K562 (cell line): ENCODE data around the gene PRDX2. TPM values are rescaled to one million over a fixed set of nuclear protein-coding genes. Genes with fewer than 3 reads are reported as not detected.

Experiments
- CBFA2T2 ChIP-seq: fragments of 450-650 bp; conservative IDR thresholded peaks from 2 replicates; pipeline ENCODE4 v1.6.1; 2017; ENCODE audit warnings: mild to moderate bottlenecking
- CBFB ChIP-seq: sonication (generic); formaldehyde crosslinking; IDR thresholded peaks from 2 replicates; pipeline ENCODE4 v1.4.0; 2020; ENCODE audit warnings: mild to moderate bottlenecking, missing genetic modification reagents
- CHD2 ChIP-seq: IDR thresholded peaks from 2 replicates; pipeline ENCODE4 v1.6.1; 2011; ENCODE audit warnings: low read depth, low read length
- CREB1 ChIP-seq, 2 experiments: sonication (generic) in 1 of 2; formaldehyde crosslinking in 1 of 2; IDR thresholded peaks; 2 replicates each; pipeline versions ENCODE4 v1.6.1 to v1.8.0; 2012 to 2022; ENCODE audit warnings: inconsistent platforms in 1 of 2, mild to moderate bottlenecking in 1 of 2, missing genetic modification reagents in 1 of 2, moderate library complexity in 1 of 2
- CREBBP ChIP-seq: IDR thresholded peaks from one replicate; pipeline ENCODE4 v1.6.1; 2012; ENCODE audit warnings: low read depth, mild to moderate bottlenecking, control low read depth, inconsistent platforms, low read length
- CREM ChIP-seq: IDR thresholded peaks from 2 replicates; pipeline ENCODE4 v1.6.1; 2014; ENCODE audit warnings: antibody characterized with exemption, low read depth
- FOXK1 ChIP-seq: sonication (generic); formaldehyde crosslinking; IDR thresholded peaks from 2 replicates; pipeline ENCODE4 v1.8.0; 2022; ENCODE audit warnings: missing genetic modification reagents, mild to moderate bottlenecking, borderline replicate concordance
- HNRNPLL ChIP-seq: fragments of 200-400 bp; formaldehyde crosslinking; IDR thresholded peaks from 2 replicates; pipeline ENCODE4 v1.6.1; 2017; ENCODE audit warnings: low read length, low read depth, mild to moderate bottlenecking; ENCODE audit not compliant: poor library complexity, severe bottlenecking
- MAFF ChIP-seq: IDR thresholded peaks from 2 replicates; pipeline ENCODE4 v1.6.1; 2012; ENCODE audit warnings: low read length, improper control_type of control experiment
- MCM2 ChIP-seq: fragments of 450-650 bp; IDR thresholded peaks from 2 replicates; pipeline ENCODE4 v1.6.1; 2017; ENCODE audit warnings: low read depth, mild to moderate bottlenecking
- NR2C1 ChIP-seq, 2 experiments: fragments of 450-650 bp; IDR thresholded peaks; 2 replicates each; pipeline ENCODE4 v1.6.1; 2017; ENCODE audit warnings: mild to moderate bottlenecking in 2 of 2, antibody characterized with exemption in 1 of 2, inconsistent platforms in 1 of 2, missing compliant biosample characterization in 1 of 2, missing genetic modification characterization in 1 of 2
- PRMT5 ChIP-seq: sonication (generic); formaldehyde crosslinking; IDR thresholded peaks from 2 replicates; pipeline ENCODE4 v1.5.0; 2020; ENCODE audit warnings: missing genetic modification reagents
- ZNF217 ChIP-seq: sonication (generic); formaldehyde crosslinking; IDR thresholded peaks from 2 replicates; pipeline ENCODE4 v1.8.0; 2022; ENCODE audit warnings: mild to moderate bottlenecking, missing genetic modification reagents
- ZNF384 ChIP-seq: IDR thresholded peaks from 2 replicates; pipeline ENCODE4 v1.6.1; 2012; ENCODE audit warnings: low read depth, low read length, improper control_type of control experiment
- polyA plus RNA-seq, 8 experiments: library from polyadenylated mRNA; depleted of rRNA in 4 of 8; stranded (reverse) in 5 of 8; unstranded in 3 of 8; fragments of >200 nt; fragmentation: Nextera tagmentation in 2 of 8; fragmentation: Illumina TruSeq in 1 of 8; extraction: Ambion mirVana in 2 of 8; extraction: Trizol in 1 of 8; gene quantifications; 2 replicates each; pipeline versions ENCODE4 v1.2.1 to v1.2.3, GENCODE V29; 2011 to 2014; ENCODE audit warnings: inconsistent platforms in 1 of 8, missing spikeins in 1 of 8
- total RNA-seq, 7 experiments: library from RNA; depleted of rRNA in 6 of 7; stranded (reverse); fragments of >200 nt in 6 of 7; fragmentation: Illumina TruSeq in 2 of 7; extraction: Trizol in 2 of 7; gene quantifications; 2 replicates each; pipeline versions ENCODE4 v1.2.1 to v1.2.3, GENCODE V29; 2011 to 2021; ENCODE audit warnings: low replicate concordance in 1 of 7
- TF ChIP-seq, protein P1 (sequence below), 2 experiments: IDR thresholded peaks; 2 replicates each; pipeline ENCODE4 v1.6.1; 2011; ENCODE audit warnings: borderline replicate concordance in 1 of 2, control low read depth in 1 of 2, low read depth in 1 of 2, low read length in 1 of 2, mild to moderate bottlenecking in 1 of 2, mixed read lengths in 1 of 2, moderate library complexity in 1 of 2; ENCODE audit not compliant: insufficient read depth in 1 of 2, insufficient read length in 1 of 2, poor library complexity in 1 of 2, severe bottlenecking in 1 of 2; ENCODE audit errors: extremely low read depth in 1 of 2
- TF ChIP-seq, protein P2 (sequence below): sonication (generic); formaldehyde crosslinking; IDR thresholded peaks from 2 replicates; pipeline ENCODE4 v1.8.0; 2022; ENCODE audit warnings: missing genetic modification reagents, mild to moderate bottlenecking, moderate library complexity, borderline replicate concordance
- TF ChIP-seq, protein P3 (sequence below): fragments of 450-650 bp; formaldehyde crosslinking; IDR thresholded peaks from 2 replicates; pipeline ENCODE4 v1.4.0; 2020; ENCODE audit warnings: mild to moderate bottlenecking, moderate library complexity
- TF ChIP-seq, protein P4 (sequence below): sonication (generic); formaldehyde crosslinking; IDR thresholded peaks from 2 replicates; pipeline ENCODE4 v1.8.0; 2023; ENCODE audit warnings: mild to moderate bottlenecking, missing genetic modification reagents
- TF ChIP-seq, protein P5 (sequence below), 2 experiments: fragments of 450-650 bp; conservative IDR thresholded peaks; 2 replicates each; pipeline ENCODE4 v1.6.1; 2017; ENCODE audit warnings: mild to moderate bottlenecking in 2 of 2, moderate library complexity in 2 of 2

Gene PRDX2
- total and polyA plus RNA-seq, 9 of the 15 experiments (the other 6 are each of a cell fraction or from before 2014, with no cell fraction given), result 206 to 1,183 (median 415) TPM

DNA sequence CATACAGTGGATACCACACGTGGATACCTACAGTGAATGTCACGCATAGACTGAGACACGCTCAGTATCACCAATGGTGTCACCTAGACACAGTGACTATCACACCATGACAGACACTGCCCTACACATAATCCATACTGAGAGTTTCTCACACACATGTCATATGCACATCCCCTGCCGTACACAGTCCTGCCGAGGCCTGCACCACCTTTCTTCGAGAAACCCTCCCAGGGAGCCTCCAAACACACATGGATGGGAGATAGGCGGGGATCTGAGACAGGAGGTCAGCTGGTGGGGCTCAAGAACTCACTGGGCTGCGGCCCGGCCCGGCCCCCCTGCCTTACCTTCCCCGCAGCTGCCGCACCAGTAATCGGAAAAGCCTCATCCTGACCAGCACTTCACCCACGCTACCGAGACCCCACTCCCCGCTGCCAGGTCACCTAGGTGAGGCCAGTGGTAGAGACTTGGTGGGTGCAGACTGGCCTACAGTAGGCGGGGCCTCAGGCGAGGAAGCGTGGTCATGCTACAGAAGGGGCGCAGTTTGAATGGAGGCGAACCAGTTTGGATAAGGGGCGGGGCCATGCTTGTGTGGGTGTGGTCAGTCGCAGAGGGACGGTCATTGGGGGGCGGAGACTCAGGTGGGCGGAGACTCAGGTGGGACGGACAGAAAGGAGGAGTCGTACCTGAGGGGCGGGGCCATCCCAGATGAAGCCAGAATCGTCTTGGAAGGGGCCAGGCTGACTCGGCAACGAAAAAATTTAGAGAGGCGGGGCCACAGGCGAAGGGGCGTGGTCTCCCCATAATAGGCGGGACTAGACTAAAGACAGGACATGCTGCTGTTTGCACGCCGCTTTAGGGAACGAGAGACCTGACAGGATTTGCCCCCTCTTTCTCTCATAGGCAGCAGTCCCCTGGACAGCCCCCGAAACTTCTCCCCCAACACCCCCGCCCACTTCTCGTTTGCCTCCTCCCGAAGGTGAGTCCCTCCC, 38.8 kb upstream of the PRDX2 start (continued):
- TF ChIP-seq, protein P1, sequence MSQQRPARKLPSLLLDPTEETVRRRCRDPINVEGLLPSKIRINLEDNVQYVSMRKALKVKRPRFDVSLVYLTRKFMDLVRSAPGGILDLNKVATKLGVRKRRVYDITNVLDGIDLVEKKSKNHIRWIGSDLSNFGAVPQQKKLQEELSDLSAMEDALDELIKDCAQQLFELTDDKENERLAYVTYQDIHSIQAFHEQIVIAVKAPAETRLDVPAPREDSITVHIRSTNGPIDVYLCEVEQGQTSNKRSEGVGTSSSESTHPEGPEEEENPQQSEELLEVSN (IDR thresholded peaks at IDR 0.05; ENCODE audit: borderline replicate concordance in 1 of 2, extremely low read depth in 1 of 2, insufficient read depth in 1 of 2, insufficient read length in 1 of 2, low read depth in 1 of 2, low read length in 1 of 2, poor library complexity in 1 of 2, severe bottlenecking in 1 of 2), result peak in 1 of 2 experiments; percentile 34
- TF ChIP-seq MAFF, result no peak
- TF ChIP-seq, protein P2, sequence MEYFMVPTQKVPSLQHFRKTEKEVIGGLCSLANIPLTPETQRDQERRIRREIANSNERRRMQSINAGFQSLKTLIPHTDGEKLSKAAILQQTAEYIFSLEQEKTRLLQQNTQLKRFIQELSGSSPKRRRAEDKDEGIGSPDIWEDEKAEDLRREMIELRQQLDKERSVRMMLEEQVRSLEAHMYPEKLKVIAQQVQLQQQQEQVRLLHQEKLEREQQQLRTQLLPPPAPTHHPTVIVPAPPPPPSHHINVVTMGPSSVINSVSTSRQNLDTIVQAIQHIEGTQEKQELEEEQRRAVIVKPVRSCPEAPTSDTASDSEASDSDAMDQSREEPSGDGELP (CRISPR knock-in tag), result peak; percentile 84
- peak; percentile 73 for TF ChIP-seq CREM
- no peak for TF ChIP-seq CBFB (CRISPR knock-in tag)
- no peak for TF ChIP-seq CBFA2T2
- TF ChIP-seq NR2C1 (IDR thresholded peaks at IDR 0.05), result no peak
- TF ChIP-seq NR2C1 (tag; IDR thresholded peaks at IDR 0.05), result no peak
- no peak for TF ChIP-seq FOXK1 (CRISPR knock-in tag)
- no peak for TF ChIP-seq CHD2
- peak; percentile 15 for TF ChIP-seq HNRNPLL
- TF ChIP-seq, protein P3, sequence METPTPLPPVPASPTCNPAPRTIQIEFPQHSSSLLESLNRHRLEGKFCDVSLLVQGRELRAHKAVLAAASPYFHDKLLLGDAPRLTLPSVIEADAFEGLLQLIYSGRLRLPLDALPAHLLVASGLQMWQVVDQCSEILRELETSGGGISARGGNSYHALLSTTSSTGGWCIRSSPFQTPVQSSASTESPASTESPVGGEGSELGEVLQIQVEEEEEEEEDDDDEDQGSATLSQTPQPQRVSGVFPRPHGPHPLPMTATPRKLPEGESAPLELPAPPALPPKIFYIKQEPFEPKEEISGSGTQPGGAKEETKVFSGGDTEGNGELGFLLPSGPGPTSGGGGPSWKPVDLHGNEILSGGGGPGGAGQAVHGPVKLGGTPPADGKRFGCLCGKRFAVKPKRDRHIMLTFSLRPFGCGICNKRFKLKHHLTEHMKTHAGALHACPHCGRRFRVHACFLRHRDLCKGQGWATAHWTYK, result no peak
- TF ChIP-seq PRMT5, result no peak
- TF ChIP-seq, protein P4, sequence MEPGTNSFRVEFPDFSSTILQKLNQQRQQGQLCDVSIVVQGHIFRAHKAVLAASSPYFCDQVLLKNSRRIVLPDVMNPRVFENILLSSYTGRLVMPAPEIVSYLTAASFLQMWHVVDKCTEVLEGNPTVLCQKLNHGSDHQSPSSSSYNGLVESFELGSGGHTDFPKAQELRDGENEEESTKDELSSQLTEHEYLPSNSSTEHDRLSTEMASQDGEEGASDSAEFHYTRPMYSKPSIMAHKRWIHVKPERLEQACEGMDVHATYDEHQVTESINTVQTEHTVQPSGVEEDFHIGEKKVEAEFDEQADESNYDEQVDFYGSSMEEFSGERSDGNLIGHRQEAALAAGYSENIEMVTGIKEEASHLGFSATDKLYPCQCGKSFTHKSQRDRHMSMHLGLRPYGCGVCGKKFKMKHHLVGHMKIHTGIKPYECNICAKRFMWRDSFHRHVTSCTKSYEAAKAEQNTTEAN (CRISPR knock-in tag), result no peak
- no peak for TF ChIP-seq ZNF384
- no peak for TF ChIP-seq ZNF217 (CRISPR knock-in tag)
- TF ChIP-seq CREB1 (IDR thresholded peaks at IDR 0.05), result peak; percentile 73; the same call in 1 of the 2 replicates
- TF ChIP-seq CREB1 (CRISPR knock-in tag; IDR thresholded peaks at IDR 0.05), result no peak
- no peak for TF ChIP-seq CREBBP
- TF ChIP-seq, protein P5, sequence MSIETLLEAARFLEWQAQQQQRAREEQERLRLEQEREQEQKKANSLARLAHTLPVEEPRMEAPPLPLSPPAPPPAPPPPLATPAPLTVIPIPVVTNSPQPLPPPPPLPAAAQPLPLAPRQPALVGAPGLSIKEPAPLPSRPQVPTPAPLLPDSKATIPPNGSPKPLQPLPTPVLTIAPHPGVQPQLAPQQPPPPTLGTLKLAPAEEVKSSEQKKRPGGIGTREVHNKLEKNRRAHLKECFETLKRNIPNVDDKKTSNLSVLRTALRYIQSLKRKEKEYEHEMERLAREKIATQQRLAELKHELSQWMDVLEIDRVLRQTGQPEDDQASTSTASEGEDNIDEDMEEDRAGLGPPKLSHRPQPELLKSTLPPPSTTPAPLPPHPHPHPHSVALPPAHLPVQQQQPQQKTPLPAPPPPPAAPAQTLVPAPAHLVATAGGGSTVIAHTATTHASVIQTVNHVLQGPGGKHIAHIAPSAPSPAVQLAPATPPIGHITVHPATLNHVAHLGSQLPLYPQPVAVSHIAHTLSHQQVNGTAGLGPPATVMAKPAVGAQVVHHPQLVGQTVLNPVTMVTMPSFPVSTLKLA (conservative IDR thresholded peaks at IDR 0.05), result peak; percentile 59 to 77; a peak in 3 of 4 replicates
- no peak for TF ChIP-seq MCM2
